MM.1S (cell line): ENCODE measurements around the gene ETV7.

Experiments used
- CTCF ChIP-seq: fragments of 300-600 bp; sonication (generic); IDR thresholded peaks from 2 replicates; pipeline ENCODE4 v1.5.1; 2016; ENCODE audit warnings: antibody characterized with exemption, low read length, mixed read lengths
- EZH2 ChIP-seq: fragments of 300-600 bp; sonication (generic); optimal IDR thresholded peaks from 2 replicates; pipeline ENCODE3; 2017; ENCODE audit warnings: low read depth, mild to moderate bottlenecking, antibody characterized with exemption, low read length, mixed read lengths

- no peak for TF ChIP-seq CTCF
- no peak for TF ChIP-seq EZH2
Measured at GRCh38 chr6:36334832-36335459, 52.5 kb downstream of the ETV7 start.
